HG03025 (cell line): ENCODE measurements around the gene TMEM158.

Experiments used
- ATAC-seq: cut with Tn5 transposase; IDR thresholded peaks from one replicate; pipeline ENCODE4 v1.9.1; 2021; ENCODE audit warnings: mild to moderate bottlenecking, moderate library complexity; ENCODE audit not compliant: unreplicated experiment, low FRiP score

Gene TMEM158

DNA sequence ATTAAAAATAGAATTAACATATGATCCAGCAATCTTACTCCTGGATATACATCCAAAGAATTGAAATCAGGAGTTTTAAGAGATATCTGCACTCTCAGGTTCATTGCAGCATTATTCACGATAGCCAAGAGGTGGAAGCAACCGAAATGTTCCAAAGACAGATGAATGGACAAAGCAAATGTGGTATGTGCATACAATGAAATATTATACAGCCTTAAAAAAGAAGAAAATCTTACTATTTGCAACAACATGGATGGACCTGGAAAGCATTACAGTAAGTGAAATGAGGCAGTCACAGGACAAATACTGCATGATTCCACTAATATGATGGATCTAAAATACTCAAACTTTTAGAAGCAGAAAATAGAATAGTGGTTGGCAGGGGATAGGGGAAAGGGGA is 9.3 kb upstream of the TMEM158 start:
- no peak for ATAC-seq

DNA sequence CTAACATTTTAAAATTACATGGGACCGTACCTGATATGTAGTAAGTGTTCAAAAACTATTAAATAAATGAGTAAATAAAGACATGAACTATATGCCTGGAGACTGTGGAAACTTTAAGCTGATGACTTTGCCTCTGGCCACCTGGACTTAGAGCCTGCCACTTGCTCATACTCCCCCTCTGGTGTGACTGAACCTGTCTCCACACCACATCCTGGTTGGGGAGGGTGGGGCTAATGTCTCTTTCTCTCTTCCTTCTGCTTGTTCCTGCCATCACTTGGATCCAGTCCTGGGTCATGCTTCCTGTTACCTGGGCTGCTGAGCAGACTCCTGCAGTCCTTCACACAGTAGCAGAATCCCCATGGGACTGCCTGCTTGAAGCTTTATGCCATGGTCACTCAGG is 8.2 kb upstream of the TMEM158 start:
- no peak for ATAC-seq

DNA sequence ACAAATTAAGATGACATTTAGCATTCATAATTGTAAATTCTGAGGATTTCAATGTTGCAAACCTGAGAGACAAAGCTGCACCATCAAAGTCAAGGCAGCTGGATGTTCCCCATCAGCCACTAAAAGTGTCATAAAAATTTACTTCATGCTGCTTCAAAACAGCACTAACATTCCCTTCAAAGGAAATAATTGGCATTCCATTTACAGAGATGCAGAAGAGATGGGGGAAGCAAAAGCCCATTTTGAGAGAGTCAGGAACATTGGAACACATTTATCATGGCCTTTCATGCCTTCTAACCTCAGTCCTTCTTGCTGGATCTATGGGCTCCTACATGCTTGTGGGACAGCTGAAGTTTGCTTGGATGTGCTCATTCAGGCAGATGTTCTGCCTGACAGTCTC is 6.4 kb upstream of the TMEM158 start:
- no peak for ATAC-seq

DNA sequence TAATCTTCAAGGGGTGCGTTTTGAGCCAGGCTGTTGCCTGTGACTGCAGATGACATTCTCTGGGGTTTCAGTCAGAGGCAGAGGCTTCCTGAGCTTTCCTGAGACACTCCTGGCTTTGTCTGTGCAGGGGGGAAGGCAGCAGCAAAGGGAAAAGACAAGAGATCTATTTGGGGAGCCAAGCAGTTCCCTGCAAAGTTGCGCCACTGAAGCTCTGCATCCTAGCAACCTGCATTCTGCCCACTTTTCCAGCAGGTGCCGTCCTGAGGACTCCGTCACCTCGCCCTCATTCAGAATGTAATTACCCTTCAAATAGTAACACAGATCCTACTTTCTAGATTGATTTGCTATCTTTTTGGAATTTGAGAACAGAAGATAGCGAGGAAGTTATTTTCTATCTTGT is 1.9 kb upstream of the TMEM158 start:
- ATAC-seq, result no peak

DNA sequence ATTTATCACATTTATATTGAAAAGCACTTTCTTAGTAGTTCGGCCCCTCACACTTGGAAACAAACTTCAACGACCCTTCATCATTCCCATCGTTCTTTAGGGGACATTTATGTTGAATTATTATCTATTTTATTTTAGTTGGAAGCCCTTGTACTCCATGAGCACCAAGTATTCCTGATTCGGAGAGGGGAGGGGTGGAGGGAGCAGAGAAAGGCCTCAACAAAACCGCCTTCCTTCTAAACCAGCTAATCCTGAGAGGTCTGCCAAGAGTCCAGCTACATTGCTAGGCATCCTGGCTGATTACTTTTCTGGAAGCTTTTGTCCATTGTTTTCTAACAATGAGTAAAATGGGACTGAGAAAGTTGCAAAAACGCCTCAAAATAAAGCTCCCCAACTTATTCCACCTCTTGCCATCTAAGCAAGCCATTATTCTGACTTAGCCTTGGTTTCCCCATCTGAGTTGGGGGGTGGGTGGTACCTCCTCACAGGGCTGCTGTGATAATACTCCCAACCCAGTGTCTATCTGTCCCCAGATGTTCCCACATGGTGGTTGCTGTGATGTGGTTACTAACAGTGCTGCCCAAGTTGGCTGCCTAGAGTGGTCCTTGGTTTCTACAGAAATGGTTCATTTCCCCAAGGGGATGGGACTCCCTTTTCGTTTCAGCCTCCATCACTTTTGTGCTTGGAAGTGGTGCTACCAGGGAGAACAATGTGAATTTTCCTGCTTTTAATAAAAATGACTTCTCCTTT is 1.2 kb upstream of the TMEM158 start:
- ATAC-seq, result no peak

DNA sequence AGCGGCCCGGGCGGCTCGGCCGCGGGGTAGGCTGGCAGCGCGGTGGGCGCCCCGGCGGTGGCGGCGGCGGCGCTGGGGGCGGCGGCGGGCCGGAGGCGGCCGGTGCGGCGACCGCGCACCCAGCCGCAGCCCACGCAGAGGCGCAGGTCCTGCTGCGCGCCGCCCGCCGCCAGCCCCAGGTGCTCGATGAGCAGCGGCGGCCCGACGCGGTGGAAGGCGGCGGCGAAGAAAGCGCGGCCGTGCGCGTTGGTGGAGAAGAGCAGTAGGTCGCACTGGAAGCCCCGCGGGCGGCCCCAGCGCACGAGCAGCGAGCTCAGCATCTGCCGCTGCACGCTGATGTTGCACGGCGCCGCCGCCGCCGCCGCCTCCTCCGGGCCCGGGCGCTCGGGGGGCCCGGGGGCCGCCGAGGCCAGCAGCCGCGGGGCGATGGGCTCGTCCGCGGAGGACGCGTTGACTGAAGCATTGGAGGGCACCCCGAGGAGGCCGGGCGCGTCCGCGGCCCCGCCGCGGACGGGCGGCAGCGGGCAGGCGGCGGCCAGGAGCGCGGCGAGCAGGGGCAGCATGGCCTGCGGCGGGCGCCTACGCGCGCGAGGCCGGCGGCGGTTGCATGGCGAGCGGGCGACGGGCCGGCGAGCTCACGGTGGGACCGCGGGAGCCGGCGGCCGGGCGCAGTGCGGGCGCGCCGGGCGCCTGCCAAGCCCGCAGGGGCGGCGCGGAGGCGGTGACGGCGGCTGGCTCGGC is 452 bp downstream of the TMEM158 start:
- peak; percentile 34 for ATAC-seq

DNA sequence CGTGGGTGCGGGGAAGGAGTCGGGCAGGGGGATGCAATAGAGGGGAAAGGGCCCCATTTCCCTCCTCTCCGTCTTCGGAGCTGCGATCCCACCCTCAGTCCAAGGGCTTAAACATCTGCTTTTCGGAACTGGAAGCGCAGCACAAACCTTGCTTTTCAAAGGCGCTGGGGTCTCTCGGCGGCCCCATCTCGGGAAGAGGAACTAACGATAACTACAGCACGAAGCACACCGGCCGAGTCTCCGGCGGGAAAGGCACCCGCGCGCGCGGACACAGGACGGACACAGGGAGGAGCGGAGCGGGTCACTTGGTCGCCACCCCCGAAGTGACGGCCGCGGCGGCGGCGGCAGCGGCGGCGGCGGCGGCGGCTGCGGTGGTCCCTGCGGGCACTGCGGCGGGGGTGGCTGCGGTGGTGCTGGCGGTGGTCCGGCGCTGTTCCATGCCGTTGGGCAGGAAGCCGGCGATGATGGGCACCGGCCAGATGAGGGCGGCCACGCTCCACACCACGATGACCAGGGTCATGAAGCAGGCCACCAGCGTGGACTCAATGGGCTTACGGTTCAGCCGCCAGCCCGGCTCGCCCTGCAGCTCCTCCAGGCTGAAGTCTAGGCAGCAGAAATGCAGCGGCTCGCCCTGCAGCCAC is 1.1 kb downstream of the TMEM158 start:
- peak; percentile 25 for ATAC-seq

DNA sequence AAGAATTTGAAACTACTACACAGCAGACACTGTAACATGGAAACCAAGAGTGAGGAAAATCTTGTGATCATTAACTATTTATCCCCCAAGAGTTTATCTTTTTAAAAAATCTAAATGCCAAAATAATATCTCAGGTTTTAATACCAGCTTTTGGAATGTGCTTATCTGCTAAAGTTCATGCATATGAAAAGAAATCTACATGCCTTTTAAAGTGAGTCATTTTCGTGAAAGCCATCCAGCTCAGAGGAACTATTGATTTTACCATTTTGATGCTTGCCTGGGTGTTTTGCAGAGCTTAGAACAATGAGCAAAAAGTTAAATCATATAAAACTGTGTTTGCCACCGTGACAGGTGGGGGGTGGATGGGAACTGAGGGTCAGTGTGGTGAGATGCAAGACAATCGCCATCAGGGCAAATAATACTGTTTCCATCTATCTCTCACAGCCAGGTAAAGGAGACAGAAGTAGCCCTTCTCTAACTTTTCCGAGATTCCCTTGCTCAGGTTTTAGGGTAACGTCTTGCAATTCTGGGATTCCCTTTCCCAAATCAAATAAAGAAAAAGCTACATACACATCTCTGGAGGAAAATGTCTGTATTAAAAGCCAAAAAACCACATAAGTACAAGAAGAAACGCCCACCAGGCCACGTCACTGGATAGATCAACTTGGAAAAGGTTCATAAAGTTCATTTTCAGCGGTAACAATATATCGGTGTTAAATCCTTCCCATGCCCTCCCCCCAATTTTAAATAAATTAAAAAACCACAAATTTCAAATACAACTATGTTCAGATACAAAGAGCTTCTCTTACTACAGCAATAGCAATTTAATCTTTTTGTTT is 2.0 kb downstream of the TMEM158 start:
- ATAC-seq, result no peak

DNA sequence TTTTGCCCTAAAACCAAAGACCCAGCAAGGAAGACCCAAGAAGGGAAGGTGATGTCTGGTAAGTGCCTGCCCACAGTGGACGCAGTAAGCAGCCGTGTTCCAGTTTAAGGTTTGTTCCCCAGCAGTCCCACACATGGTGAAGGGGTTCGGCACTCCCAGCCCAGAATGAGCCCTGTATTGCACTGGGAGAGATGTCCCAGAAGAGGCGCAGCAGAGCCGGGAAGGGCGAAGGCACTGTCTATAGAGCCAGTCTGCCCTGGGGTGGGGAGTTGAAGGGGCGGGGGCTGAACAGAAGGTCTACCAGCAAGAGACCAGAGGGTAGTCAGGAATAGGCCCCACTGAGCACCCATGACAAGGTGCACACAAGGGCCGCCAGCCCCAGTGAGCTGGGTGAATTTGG is 6.4 kb downstream of the TMEM158 start:
- no peak for ATAC-seq

DNA sequence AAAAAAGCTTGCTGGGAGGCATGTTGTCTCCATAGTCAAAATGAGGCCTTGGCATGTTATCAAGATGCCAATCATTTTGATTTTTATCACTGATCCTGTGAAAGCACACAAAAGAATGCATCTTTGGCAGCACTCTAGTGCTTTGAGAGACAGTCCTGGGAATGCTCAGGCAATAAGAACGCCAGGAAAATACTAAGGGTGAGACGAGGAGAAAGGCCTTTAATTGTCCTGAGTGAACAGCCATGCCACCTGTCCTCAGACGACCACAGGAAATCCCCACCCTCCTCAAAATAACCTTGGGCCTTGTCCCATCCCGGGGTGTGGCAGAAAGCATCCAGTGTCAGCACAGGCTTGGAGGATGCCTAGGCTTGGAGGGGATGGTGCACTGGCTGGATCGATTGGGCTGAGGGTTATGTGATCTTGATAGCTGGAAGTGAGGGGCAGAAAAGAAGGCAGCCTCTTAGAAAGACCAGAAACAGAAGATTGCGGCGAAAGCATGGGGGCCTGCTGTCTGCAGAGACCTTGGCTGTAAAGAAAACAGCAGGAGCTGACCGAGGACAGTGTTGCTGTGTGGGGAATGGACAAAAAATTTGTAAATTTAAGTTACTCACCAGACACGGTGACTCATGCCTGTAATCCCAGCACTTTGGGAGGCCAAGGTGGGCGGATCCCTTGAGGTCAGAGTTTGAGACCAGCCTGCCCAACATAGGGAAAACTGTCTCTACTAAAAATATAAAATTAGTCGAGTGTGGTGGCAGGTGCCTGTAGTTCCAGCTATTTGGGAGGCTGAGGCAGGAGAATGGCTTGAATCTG is 7.3 kb downstream of the TMEM158 start:
- ATAC-seq, result no peak

DNA sequence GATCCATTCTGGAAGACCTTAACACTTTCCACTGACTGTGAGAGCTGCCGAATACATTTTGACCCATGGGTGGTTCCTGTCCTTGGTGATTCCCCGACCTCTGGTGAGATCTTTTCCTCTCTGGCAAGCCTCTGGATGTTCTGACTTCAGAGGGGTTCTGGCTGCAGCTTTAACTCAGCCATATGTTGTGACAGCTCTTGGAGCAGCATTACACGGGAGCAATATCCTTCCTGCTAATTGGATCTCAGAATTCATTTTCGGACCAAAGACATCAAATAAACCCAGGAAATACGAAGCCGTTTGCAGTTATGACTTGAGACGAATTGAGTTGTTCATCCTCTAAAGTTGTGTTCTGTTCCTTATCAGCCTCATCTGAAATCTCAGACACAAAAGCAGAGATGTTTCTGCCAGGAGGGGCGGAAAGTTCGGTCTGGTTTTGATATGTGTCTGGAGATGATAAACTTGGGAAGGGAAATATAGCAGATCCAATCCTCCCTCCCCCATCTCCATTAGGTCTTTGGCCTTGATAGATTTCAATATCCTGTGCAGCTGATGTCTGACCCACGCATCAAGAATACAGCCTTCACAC is 10.0 kb downstream of the TMEM158 start:
- ATAC-seq, result no peak

DNA sequence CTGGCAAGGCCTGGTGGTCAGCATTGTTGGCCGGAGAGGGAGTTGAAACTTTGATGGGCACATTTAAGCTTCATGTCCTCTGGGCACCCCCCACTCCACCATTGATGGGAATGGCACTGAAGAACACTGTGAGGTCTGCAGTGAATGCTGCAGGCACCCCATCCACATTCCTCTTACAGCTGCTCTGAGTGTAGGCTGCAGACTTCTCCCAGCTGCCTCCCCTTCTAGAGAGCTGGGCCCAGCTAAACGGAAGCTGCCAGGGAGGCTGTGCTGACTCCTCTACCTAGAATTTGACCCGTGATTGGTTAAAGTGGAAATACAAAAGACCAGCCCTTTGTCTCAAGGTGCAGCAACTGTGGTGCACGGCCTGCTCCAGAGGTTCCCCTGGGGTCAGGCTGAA is 10.6 kb downstream of the TMEM158 start:
- no peak for ATAC-seq

DNA sequence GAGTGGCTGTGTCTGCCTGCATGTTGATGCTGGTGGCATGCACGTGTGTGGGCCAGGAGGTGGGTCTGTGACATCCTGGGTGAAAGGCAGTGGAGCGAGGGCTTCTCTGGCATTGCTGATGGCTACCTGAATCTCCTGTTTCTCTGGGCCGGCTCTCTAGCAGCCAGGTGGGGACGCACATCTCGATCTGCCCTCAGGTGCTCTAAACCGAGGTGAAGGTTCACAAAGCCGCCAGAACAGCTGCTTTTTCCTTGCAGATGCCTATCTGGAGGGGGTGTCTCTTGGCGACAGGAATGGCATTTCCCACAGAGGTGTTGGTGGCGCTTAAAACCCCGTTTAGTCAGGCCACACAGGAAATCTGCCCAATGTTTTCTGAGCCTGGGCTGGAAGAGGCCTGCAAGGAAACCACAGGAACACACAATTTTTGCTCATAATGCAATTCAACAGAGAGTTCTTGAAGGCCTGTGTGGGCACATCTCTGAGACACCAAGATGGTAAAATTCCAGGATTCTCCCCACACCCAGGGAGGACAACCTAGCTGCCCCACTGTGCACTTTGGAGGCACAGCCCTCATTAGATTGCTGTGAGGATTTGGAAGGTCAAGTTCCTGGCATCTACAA is 11.9 kb downstream of the TMEM158 start:
- no peak for ATAC-seq

DNA sequence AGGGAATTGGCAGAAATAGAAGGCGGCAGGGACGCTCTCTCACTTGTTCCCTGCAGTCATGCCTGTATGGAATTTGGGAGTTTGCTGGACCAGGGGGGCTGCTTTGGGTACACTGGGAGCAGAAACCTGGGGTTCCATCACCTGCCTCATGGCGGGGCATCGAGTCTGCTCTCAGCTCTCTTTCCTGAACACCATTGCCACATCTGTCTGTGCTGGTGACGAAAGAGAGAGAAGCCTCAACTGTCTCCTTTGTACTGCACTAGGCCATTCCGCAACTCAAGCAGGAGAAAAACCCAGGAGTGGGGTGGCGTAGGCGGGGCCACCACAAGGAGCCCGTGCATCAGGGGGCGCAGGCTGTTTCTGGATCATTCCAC is 14.0 kb downstream of the TMEM158 start:
- no peak for ATAC-seq

DNA sequence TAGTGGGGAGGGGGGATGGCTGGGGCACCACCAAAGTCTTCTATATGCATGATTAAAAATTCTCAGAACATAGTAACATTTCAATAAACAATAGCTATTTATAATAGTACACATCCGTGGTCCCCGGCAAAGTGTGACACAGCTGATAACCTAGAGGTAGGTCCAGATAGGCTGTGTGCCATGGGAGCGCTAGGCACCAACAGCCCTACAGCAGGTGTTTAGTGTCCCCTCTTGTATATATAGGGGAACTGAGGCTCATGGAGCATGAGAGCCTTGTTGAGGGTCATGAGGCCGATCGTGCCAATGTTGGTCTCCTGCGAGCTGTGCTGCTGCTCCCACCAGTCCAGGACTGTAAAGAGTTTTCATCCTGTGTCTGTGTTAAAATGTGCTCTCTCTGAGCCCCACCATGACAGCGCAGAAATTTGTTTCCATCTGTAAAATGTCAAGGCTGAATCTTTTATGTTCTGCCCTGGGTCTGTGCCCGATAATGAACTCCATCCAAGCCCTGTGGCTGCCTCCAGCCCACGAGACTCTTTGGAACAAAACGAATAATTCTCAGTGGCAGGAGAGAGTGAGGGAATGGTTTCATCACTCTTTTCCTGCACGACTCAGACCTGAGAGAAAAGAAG is 14.5 kb downstream of the TMEM158 start:
- ATAC-seq, result no peak

DNA sequence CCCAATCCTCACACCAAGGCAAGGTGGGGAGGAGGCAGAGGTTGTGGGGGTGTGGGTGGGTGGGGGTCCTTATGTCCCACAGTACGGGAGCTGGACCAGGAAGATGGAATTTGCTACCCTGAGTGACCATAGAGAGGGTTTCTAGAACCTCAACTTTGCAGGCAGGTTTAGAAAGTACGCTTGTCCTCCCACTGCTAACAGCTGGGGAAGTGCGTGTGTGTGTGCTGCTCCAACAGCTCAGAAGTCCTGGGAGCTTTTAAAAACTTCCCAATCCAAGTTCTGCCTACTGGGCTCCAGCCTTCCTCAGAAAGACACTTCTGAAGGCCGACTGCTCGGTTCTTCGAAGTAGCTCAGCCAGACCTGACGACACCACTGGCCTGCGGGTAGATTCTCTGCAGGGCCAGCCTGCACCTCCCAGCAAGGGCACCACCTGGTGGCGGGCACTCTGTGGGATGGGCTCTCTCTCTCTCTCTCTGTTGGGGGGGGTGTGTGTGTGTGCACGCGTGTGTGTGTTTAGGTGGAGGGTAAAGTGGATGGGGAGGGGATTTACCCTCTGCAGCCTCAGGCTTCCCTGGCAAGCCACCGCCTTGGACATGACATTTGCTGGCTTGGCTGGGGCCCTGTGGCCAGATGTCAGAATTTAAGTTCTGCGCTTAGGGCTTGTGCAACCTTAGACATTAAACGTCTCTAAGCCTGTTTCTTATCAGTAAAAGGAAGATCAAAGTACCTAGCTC is 15.6 kb downstream of the TMEM158 start:
- ATAC-seq, result no peak

DNA sequence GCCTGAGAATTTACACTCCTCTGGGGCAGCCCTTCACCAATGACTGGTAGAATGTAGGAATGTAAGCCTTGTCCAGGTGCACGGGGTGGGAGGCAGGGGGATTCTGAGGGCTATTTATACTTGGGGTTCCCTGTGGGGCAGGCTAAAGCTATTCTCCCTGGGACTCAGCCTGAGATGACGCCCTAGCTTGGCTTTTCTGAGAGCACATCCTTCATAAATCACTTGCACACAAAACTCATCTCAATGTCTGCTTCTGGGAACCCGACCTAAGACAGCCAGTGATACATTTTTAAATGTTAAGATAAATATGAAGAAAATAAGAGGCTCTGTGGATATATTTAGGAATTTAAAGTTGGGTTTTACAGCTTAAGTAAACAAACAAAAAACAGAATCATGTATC is 16.6 kb downstream of the TMEM158 start:
- no peak for ATAC-seq

DNA sequence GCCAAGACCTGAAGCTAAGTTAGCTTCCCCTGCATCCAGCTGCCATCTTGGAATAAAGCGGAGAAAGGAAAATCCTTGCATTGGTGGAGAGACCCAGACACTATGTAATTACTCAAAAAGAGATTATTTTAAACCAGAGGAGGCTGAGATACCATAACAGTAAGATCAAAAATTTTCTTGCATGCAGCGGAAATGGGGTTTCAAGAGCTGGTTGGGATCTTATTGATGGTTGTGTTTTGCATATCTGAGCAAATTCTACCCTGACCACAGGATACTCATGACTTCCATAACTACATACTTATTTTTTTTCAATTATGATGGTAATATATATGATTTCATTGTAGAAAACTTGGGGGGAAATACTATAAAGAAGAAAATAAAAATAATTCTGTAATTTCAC is 17.5 kb downstream of the TMEM158 start:
- ATAC-seq, result no peak
